Tibial nerve (tissue), 4 donors: Measurements from ENCODE around the gene FA2H. TPM values are rescaled to one million over a fixed set of nuclear protein-coding genes. Genes with fewer than 3 reads are reported as not detected.
"Not testable (repeated sequence)": the region's sequence is repeated elsewhere in the genome, so short reads cannot be mapped to it uniquely, and the experiment has no call there.

Experiments used
- DNase-seq, 2 donors: peaks; one replicate each; pipeline ENCODE4 v3.0.0-alpha.2; 2019; ENCODE audit warnings: low spot score in 2 of 2
- H3K27ac ChIP-seq, 4 donors: fragments of 200-600 bp; sonication (generic) in 3 of 4; one replicate each; pipeline ENCODE4 v1.5.1; 2017 to 2019; ENCODE audit warnings: mild to moderate bottlenecking in 1 of 4
- H3K27me3 ChIP-seq, 2 donors: fragments of 200-600 bp; sonication (generic) in 1 of 2; one replicate each; pipeline versions ENCODE4 v1.5.1 to v1.6.0; 2017 to 2019
- H3K36me3 ChIP-seq, 3 donors: fragments of 200-600 bp; sonication (generic); one replicate each; pipeline ENCODE4 v1.5.1; 2018 to 2019
- H3K4me1 ChIP-seq, 4 donors: fragments of 200-600 bp; sonication (generic) in 3 of 4; one replicate each; pipeline ENCODE4 v1.5.1; 2017 to 2019
- H3K4me3 ChIP-seq, 4 donors: fragments of 200-600 bp; sonication (generic) in 3 of 4; one replicate each; pipeline ENCODE4 v1.5.1; 2017 to 2019; ENCODE audit warnings: mild to moderate bottlenecking in 1 of 4, moderate library complexity in 1 of 4
- H3K9me3 ChIP-seq, 4 donors: fragments of 200-600 bp; sonication (generic) in 3 of 4; one replicate each; pipeline ENCODE4 v1.5.1; 2017 to 2019
- EP300 ChIP-seq, 2 donors: sonication (generic); formaldehyde crosslinking; IDR thresholded peaks; one replicate each; pipeline ENCODE4 v1.6.1; 2017; ENCODE audit warnings: antibody characterized with exemption in 2 of 2, mild to moderate bottlenecking in 1 of 2
- POLR2A ChIP-seq, 2 donors: fragments of 450-650 bp; IDR thresholded peaks; one replicate each; pipeline ENCODE4 v1.6.1; 2017; ENCODE audit warnings: antibody characterized with exemption in 2 of 2, mild to moderate bottlenecking in 2 of 2, moderate library complexity in 2 of 2
- WGBS, 2 donors: methylation state at CpG; one replicate each; pipeline ENCODE4 v1.1.5; 2018; 5-methylcytosine and 5-hydroxymethylcytosine counted together
- total RNA-seq, 4 donors: library from RNA; depleted of rRNA; stranded (reverse); fragments of >200 nt; gene quantifications; one replicate each; pipeline ENCODE4 v1.1.0, GENCODE V29; 2016
- TF ChIP-seq, protein P1 (sequence below), 5 experiments: fragments of 200-600 bp in 3 of 5; fragments of 450-650 bp in 2 of 5; sonication (generic) in 3 of 5; IDR thresholded peaks; one replicate each; pipeline ENCODE4 v1.5.1; 2016 to 2019; ENCODE audit warnings: antibody characterized with exemption in 5 of 5, mild to moderate bottlenecking in 3 of 5, moderate library complexity in 2 of 5

FA2H gene, protein sequence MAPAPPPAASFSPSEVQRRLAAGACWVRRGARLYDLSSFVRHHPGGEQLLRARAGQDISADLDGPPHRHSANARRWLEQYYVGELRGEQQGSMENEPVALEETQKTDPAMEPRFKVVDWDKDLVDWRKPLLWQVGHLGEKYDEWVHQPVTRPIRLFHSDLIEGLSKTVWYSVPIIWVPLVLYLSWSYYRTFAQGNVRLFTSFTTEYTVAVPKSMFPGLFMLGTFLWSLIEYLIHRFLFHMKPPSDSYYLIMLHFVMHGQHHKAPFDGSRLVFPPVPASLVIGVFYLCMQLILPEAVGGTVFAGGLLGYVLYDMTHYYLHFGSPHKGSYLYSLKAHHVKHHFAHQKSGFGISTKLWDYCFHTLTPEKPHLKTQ
- 10 to 100 TPM; 11.9 to 31.6 (median 21.6) TPM for total RNA-seq

DNA sequence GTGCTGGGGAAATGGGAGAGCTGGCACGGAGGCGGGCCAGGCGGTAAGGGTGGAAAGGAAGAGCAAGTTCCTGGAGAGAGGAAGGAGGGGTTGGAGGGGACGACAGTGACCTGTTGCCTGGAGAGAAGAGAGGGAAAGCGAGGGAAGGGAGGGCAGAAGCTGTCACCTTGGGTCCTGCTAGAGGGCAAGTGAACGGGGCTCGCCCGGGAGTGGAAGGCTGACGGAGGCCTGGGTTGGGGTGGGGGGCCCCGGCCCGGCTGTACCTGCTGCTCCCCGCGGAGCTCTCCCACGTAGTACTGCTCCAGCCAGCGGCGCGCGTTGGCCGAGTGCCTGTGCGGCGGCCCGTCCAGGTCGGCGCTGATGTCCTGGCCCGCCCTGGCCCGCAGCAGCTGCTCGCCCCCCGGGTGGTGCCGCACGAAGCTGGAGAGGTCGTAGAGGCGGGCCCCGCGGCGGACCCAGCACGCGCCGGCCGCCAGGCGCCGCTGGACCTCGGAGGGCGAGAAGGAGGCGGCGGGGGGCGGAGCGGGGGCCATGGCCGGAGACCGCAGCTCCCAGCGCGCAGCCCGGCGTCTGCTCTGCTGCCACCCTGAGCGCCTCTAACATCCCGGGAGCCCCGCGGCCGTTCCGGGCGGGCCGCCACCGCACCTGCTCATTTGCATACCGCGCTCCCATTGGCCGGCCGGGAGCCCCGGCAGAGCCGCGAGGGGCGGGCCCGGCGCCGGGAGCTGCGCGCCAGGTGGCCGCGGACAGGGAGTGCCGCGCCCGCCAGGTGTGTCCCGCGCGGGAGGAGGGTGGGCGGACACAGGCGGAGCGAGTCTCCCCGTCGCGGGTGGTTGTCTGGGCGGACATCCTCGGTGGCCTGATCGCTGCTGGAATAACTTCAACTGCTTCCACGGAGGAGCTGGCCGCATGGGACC lies at the start of gene FA2H:
Gene FA2H, minus strand, starts transcription at position 598 of the 917 bp plus-strand sequence. Its CDS starts 65 bp downstream, at position 533.
- Histone ChIP-seq H3K4me1 (peaks cover 0 to 25% (median 6%) of the 10 kb centered on the region in 4 donors), H3K27ac (peak within 1 kb of the TSS; percentile 53 to 91 (median 76)), H3K27me3 (peaks cover 0 to 26% of the 10 kb centered on the region in 2 donors), H3K36me3 (no peaks in the 10 kb centered on the region), H3K9me3 (no peaks in the 10 kb centered on the region), H3K4me3 (peak within 1 kb of the TSS; percentile 31 to 72 (median 62))
- 1 to 3% methylated on average over 18 to 77 of the region's 94 CpGs for WGBS, 2 donors
- peak in 1 of 2 donors; percentile 9 for DNase-seq
- TF ChIP-seq, protein P1, sequence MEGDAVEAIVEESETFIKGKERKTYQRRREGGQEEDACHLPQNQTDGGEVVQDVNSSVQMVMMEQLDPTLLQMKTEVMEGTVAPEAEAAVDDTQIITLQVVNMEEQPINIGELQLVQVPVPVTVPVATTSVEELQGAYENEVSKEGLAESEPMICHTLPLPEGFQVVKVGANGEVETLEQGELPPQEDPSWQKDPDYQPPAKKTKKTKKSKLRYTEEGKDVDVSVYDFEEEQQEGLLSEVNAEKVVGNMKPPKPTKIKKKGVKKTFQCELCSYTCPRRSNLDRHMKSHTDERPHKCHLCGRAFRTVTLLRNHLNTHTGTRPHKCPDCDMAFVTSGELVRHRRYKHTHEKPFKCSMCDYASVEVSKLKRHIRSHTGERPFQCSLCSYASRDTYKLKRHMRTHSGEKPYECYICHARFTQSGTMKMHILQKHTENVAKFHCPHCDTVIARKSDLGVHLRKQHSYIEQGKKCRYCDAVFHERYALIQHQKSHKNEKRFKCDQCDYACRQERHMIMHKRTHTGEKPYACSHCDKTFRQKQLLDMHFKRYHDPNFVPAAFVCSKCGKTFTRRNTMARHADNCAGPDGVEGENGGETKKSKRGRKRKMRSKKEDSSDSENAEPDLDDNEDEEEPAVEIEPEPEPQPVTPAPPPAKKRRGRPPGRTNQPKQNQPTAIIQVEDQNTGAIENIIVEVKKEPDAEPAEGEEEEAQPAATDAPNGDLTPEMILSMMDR (IDR thresholded peaks at IDR 0.05): peak; percentile 17 to 65 (median 44)
- TF ChIP-seq EP300 (IDR thresholded peaks at IDR 0.05): peak in 1 of 2 donors; percentile 65
- TF ChIP-seq POLR2A (IDR thresholded peaks at IDR 0.05): peak; percentile 16 to 69

DNA sequence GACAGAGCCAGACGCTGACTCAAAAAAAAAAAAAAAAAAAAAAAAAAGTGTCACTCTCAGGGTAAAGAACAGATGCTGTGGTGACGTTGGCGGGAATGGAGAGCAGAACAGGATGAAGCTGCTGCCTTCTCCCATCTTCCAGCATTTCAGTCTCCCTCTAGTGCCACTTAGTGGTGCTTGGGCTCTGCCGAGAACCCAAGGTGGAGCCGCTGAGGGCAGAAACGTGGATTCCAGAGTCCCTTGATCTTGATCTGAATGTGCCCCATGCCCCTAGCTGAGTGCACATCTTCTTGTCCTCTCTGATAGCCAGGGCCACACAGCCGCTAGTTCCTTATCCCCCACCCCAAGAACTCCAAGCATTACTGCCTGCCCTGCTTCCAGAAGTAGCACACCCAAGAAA lies 43.2 kb upstream of the FA2H start:
- Histone ChIP-seq H3K9me3 (peaks cover 0 to 5% (median 0%) of the 10 kb centered on the region in 4 donors), H3K4me1 (peaks cover 0 to 6% (median 0%) of the 10 kb centered on the region in 4 donors), H3K36me3 (no peaks in the 10 kb centered on the region), H3K4me3 (no peak overlapping the region), H3K27me3 (no peaks in the 10 kb centered on the region), H3K27ac (no peak overlapping the region)
- 53 to 57% methylated on average over 7 of the region's 7 CpGs for WGBS, 2 donors
- DNase-seq: no peak
- TF ChIP-seq POLR2A (IDR thresholded peaks at IDR 0.05) (no peak), EP300 (IDR thresholded peaks at IDR 0.05) (no peak)
- TF ChIP-seq, protein P1 (IDR thresholded peaks at IDR 0.05): no peak

DNA sequence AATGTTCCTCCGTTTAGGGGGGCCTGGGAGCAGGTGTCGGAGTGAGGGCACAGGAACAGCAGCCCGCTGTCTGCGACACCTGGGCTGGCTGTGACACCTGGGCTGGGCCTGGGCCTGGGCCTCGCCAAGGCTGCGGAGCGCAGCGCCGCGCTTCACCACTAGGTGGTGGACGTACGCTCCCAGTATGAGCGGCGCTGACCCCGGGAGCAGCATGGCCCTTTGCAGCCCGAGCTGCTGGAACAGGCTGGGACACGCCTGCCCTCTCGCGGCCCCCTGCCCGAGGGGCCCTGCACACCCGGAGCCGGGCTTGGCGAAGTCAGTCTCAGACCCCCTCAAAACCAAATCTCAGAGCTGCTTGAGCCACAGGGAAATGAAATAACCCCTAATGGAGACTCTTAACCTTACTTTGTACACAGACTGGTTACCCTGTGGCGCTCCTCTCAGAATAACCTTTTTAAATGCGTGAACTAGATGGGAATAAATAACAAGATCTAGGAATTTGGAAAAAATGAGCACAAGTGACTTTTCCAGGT lies 38.6 kb upstream of the FA2H start:
- TF ChIP-seq, protein P1 (IDR thresholded peaks at IDR 0.05): peak; percentile 93 to 95 (median 94)
- no peak for TF ChIP-seq EP300 (IDR thresholded peaks at IDR 0.05)
- Histone ChIP-seq H3K9me3 (no peaks in the 10 kb centered on the region), H3K4me3 (no peak overlapping the region), H3K27me3 (no peaks in the 10 kb centered on the region), H3K27ac (no peak overlapping the region), H3K36me3 (no peaks in the 10 kb centered on the region), H3K4me1 (peaks cover 0 to 18% (median 0%) of the 10 kb centered on the region in 4 donors)
- WGBS, 2 donors: 13 to 15% methylated on average over 24 to 25 of the region's 25 CpGs
- peak; percentile 49 to 51 for DNase-seq

DNA sequence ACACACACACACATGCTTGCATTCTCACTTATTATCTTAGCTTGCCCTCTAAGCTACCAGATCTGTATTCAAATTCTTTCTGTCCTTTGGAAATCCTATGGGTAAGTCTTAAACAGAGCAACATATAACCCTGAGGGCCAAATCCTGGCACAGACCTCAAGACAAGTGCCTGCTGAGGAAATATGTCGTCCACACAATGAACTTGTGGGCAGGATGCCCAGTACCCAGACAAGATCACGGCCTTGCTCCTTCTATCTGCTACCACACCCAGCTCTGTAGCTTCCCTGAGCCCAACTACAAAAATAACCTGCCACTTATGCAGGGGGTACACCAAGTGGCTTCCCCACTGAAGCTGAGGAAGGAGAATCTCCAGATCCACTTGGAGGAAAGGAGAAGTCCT lies 37.3 kb upstream of the FA2H start:
- Histone ChIP-seq H3K27me3 (no peaks in the 10 kb centered on the region), H3K4me1 (peaks cover 0 to 18% (median 0%) of the 10 kb centered on the region in 4 donors), H3K9me3 (no peaks in the 10 kb centered on the region), H3K36me3 (no peaks in the 10 kb centered on the region), H3K27ac (peak overlapping the region in 1 of 4 donors; percentile 30), H3K4me3 (no peak overlapping the region)
- TF ChIP-seq POLR2A (IDR thresholded peaks at IDR 0.05) (no peak), EP300 (IDR thresholded peaks at IDR 0.05) (no peak)
- TF ChIP-seq, protein P1 (IDR thresholded peaks at IDR 0.05): no peak
- WGBS, 2 donors: 17 to 40% methylated on average over 2 of the region's 2 CpGs
- no peak for DNase-seq

DNA sequence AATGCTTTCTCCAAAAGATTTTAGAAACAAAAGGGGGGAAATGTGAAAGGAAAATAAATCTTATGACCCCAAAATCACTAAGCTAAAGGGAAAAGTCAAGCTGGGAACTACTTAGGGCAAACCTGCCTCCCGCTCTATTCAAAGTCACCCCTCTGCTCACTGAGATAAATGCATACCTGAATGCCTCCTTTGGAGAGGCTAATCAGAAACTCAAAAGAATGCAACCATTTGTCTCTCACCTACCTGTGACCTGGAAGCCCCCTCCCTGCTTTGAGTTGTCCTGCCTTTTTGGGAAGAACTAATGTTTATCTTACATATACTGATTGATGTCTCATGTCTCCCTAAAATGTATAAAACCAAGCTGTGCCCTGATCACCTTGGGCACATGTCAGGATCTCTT lies 36.6 kb upstream of the FA2H start:
- H3K27ac ChIP-seq: peak overlapping the region in 1 of 4 donors; percentile 30
- not testable (repeated sequence) for H3K36me3 ChIP-seq, H3K27me3 ChIP-seq, DNase-seq, H3K9me3 ChIP-seq, H3K4me3 ChIP-seq
- H3K4me1 ChIP-seq: peaks cover 0 to 18% (median 0%) of the 10 kb centered on the region in 4 donors
- 87 to 97% methylated on average over 1 of the region's 1 CpG for WGBS, 2 donors
